HG03175 (cell line): ENCODE data around the gene CRHR1.
"Not testable (repeated sequence)": the region's sequence is repeated elsewhere in the genome, so short reads cannot be mapped to it uniquely, and the experiment has no call there.

Experiments used
- ATAC-seq: cut with Tn5 transposase; IDR thresholded peaks from one replicate; pipeline ENCODE4 v1.9.1; 2021; ENCODE audit warnings: mild to moderate bottlenecking, moderate library complexity; ENCODE audit not compliant: unreplicated experiment

The CRHR1 gene

DNA sequence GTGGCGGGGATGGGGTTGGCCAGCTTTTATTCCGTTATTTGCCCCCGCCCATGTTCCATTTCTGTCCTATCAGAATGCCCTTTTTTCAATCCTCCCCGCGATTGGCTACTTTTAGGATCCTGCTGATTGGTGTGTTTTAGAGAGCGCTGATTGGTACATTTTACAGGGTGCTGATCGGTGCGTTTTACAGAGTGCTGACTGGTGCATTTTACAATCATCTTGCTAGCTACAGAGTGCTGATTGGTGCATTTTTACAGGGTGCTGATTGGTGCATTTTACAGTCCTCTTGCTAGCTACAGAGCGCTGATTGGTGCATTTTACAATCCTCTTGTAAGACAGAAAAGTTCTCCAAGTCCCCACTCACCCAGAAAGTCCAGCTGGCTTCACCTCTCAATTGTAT, 78.0 kb downstream of the CRHR1 start:
- ATAC-seq: not testable (repeated sequence)

- no peak for ATAC-seq
Observed at GRCh38 chr17:45863857-45864654, 79.9 kb downstream of the CRHR1 start.

- no peak for ATAC-seq
Observed at GRCh38 chr17:45867171-45867570, 83.1 kb downstream of the CRHR1 start.

DNA sequence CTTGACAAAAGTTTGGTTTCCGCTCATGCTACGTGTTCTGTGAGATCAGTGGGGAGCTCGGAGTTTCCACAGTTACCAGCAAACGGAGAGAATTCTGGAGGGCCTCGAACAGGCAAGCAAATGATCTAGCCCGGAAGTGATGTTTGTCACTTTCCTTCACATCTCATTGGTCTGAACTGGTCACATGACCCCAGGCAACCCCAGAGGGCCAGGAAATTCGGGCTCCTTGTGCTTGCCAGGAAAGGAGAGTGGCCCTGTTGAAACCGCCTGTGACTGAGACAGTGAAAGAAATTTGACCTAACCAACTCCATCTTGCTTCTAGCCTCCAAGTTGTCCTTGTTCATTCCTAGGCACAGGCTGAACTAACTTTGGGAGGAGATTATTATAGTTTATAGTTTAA, 83.6 kb downstream of the CRHR1 start:
- no peak for ATAC-seq

DNA sequence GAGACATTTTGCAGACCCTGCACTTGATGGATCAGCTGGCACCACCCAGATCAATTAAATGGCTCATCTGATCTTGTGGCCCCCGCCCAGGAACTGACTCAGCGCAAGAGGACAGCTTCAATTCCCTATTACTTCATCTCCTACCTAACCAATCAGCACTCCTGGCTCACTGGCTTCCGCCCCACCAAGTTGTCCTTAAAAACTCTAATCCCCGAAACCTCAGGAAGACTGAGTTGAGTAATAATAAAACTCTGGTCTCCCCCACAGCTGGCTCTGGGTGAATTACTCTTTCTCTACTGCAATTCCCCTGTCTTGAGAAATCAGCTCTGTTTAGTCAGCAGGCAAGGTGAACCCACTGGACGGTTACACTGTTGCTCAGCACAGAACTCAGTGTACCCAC, 84.2 kb downstream of the CRHR1 start:
- no peak for ATAC-seq

- ATAC-seq: no peak
Observed at GRCh38 chr17:45869676-45870341, 85.7 kb downstream of the CRHR1 start.

DNA sequence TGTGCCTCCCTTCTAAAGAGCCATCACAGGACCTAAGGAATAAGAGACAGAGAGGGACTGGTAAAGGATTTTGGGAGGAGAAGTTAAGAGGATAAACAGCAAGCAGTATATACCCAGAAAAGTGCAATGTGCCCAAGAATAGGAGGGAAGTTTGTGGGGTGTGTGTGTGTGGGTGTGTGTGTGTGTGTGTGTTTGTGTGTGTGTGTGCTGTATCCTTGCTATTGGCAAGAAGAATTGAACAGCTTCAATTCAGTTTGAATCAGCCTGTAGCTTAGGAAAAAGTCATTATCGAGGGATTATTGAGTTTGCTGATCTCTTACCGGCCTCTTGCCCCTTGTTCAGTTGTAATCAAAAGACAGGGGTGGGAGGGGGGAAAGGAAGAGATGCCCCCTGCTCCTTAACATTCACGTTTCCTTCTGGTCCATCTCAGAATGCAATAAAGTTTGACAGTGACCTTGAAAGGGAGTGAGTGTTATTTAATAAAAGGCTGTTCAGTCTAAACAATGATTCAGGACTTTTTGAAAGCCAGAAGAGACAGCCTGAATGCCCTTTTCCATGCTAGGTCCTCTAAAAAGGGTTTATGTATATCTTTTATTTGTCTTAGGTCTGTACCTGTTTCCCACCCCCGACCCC, 86.3 kb downstream of the CRHR1 start:
- no peak for ATAC-seq

- ATAC-seq: no peak
Observed at GRCh38 chr17:45871718-45872117, 87.6 kb downstream of the CRHR1 start.

GRCh38 chr17:45873728-45874127, 89.6 kb downstream of the CRHR1 start:
- ATAC-seq: no peak

DNA sequence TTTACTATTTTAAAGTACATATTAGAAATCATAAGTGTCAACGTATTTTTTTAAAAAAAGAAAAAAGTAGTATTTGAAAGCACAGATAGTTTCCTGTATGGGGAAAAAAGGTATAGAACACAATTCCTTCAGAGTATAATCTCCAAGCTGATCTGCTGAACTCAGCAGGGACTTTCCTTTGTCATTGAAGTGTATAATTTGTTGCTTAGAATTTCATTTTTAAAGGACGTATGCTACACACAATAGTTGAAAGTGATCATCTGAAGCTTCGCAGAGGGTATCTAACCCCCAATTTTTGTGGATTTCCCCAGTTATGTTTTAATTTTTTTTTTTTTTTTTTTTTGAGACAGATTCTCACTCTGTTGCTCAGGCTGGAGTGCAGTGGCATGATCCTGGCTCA, 90.0 kb downstream of the CRHR1 start:
- no peak for ATAC-seq

DNA sequence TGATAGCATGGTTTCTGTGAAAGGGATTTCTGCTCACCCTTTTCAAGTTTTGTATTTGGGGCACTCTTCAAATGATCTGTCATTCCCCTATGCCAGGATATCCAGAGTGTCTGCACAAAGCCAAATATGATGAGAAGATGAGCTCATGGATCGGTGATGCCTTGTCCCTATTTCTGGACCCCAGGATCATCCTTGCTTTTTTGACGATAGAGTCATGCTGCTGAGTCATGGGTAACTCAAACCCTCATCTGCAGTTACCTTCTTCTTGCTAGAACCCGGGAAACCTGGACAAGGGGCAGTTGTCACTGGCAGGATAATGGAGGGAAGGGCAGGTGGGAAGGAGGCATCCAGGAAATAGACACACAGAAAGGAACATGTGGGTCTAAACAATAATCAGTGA, 92.4 kb downstream of the CRHR1 start:
- no peak for ATAC-seq

- ATAC-seq: no peak
Observed at GRCh38 chr17:45877467-45877866, 93.3 kb downstream of the CRHR1 start.

DNA sequence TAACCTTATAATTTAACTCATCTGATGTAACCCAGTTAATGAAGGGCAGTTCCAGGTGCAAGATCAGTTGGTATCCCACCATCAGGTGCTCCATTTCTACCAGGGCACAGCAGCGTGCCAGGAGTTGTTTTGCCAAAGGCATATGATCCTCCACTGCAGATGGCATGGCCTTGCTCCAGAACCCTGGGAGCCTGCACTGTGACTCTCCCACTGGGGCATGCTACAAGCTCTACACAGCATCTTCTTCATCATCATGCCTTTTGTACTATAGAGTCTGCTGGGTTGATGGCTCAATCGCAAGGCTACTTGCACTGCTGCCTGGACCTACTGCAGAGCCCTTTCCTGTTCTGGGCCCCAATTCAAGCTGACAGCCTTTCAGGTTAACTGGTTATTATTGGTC, 98.9 kb downstream of the CRHR1 start:
- ATAC-seq: no peak
